NCI-H2107 treated with DMSO at 0.1 percent for 48 hours (cell line): ENCODE data around the gene AMPD2.

Experiments used
- DNase-seq: peaks from one replicate; lab custom pipeline; 2025; ENCODE audit not compliant: unreplicated experiment; lab: John Stamatoyannopoulos, UW

AMPD2 gene

GRCh38 chr1:109616391-109616790 is 3.2 kb upstream of the AMPD2 start:
- DNase-seq, result no peak

DNA sequence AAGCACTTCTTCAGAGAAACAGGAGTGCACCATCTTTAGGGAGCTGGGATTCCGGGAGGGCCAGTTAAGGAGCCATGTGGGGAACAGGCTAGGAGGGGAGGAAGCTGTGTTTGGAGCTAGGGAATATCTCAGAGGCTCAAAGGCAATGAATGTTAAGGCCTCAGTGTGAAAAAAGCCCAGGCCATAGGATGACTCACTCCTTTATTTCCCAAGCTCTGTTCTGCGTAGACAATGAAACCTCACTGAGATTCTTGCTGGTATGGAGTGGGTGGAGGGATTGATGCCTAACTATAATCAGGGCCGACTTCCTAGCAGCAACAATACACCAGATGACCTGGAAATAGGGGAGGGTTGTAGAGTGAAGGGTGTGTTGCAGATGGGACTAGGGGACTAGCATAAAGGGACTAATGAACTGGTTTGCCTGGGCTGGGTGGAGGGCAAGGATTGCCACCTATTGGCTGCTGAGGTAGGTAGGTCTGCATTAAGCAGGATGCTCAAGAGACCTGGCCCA is 2.3 kb upstream of the AMPD2 start:
- DNase-seq, result no peak

GRCh38 chr1:109618661-109619575 is 719 bp upstream of the AMPD2 start:
- DNase-seq, result no peak

DNA sequence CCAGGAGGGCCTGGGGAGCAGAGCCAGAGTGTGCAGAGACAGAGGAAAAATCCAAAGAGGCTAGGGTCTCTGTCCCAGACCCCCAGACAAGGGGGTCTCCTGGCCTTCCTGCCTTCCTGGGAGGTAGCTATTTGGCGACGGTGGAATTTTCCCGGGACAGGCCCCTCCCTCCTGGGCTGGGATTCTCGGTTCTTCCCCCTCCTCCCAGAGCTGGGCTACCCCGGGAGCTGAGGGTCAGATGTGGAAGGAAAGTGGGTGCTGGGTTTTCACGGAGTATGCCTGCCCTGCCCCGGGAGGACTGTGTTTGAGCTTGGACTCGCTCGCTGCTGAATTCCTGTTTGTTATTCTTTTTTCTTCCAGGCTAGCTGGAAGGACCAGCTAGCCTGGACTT is 759 bp downstream of the AMPD2 start:
- no peak for DNase-seq

DNA sequence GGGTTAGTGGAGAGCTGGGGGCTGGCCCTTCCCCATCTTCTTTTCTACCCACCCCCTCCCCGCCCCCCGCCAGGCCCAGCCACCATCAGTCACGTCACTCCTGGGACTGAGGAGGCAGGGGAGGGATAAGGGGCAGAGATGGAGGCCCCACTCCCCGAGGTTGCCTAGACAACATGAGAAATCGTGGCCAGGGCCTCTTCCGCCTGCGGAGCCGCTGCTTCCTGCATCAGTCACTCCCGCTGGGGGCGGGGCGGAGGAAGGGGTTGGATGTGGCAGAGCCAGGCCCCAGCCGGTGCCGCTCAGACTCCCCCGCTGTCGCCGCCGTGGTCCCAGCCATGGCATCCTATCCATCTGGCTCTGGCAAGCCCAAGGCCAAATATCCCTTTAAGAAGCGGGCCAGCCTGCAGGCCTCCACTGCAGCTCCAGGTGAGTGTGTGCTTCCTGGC is 1.2 kb downstream of the AMPD2 start:
- DNase-seq, result peak; percentile 87

DNA sequence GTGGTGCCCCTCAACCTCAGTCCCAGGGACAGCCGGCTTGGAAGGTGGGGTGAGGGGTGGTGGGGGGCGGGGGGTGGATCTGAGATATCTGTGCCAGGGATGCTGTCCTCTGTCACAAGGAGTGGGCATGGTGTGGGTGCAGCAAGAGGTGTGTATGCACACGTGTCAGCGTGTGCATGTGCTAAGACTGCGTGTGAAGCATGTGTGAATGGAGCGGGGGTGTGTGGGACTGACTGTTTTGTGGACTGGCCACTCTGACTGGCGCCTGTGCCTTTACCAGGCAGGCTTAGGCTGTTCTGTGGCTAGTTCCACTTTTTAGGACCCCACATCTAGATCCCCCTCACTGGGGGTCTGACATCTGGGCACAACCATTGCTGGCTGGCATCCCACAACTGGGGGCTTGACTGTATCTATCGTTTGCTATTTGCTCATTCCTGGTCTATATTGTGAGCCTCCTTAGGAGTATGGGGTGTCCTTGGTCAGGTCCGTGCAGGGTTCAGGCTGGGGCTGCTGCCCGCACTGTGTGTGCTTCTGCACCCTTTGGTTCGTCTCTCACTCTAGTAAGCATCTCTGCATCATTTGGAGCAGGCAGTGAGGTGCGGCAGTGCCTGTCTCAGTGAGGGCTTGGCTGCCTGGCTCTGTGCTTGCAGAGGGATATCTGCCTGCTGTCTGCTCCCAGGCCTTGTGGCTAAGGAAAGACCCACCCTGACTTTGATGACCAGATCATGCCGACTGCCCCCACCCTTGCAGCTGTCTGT is 1.9 kb downstream of the AMPD2 start:
- DNase-seq, result no peak

GRCh38 chr1:109622137-109622892 is 2.7 kb downstream of the AMPD2 start:
- DNase-seq, result no peak

DNA sequence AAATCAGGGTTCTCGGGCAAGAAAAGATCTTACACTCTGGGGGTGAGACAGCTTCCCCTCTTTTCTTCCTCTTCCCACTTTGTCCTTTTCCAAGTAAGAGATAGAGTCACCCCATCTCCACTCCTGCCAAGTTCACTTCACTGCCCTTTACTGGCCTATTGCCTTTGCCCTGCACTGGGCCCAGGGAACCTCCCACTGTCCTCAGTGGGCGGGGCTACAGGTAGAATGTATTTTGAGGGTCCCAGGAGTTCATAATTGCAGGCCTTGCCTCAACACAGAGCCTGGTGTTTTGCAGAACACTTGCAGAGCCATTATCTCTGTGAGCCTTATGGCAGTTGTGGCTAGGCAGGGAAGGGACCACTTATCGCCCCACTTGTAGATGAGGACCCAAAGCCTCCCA is 3.3 kb downstream of the AMPD2 start:
- no peak for DNase-seq

DNA sequence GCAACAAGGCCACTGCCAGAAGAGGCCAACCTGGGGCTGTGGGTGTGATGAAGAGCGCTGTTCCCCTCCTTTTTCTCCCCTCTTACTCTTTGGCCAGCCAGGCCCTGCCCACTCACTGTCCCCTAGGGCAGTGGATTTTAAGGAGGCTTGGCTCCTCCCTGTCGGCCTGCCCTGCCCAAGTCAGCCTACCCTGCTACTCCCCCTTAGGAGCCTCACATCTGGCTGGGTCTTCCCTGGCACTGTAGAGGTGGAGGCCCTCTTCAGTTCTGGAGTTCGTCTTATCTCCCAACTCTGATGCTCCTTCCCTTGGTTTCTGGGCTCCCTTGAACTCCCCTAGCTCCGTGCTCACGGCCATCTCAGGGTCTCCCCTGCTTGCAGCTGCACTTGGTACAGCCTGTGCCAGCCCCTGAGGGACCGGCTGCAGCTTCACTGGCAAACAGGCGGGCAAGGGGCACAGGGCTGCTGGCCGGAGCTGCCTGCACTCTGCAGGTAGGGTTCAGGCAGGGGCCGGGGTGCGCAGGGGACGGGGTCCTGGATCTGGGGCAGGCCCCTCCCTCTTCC is 4.0 kb downstream of the AMPD2 start:
- DNase-seq, result no peak

- peak; percentile 84 for DNase-seq
Observed at GRCh38 chr1:109624201-109625010, 4.8 kb downstream of the AMPD2 start.

GRCh38 chr1:109625176-109625575 is 5.5 kb downstream of the AMPD2 start:
- DNase-seq, result no peak

- peak; percentile 24 for DNase-seq
Observed at GRCh38 chr1:109625601-109626560, 6.2 kb downstream of the AMPD2 start.

- no peak for DNase-seq
Observed at GRCh38 chr1:109626682-109627408, 7.2 kb downstream of the AMPD2 start.

DNA sequence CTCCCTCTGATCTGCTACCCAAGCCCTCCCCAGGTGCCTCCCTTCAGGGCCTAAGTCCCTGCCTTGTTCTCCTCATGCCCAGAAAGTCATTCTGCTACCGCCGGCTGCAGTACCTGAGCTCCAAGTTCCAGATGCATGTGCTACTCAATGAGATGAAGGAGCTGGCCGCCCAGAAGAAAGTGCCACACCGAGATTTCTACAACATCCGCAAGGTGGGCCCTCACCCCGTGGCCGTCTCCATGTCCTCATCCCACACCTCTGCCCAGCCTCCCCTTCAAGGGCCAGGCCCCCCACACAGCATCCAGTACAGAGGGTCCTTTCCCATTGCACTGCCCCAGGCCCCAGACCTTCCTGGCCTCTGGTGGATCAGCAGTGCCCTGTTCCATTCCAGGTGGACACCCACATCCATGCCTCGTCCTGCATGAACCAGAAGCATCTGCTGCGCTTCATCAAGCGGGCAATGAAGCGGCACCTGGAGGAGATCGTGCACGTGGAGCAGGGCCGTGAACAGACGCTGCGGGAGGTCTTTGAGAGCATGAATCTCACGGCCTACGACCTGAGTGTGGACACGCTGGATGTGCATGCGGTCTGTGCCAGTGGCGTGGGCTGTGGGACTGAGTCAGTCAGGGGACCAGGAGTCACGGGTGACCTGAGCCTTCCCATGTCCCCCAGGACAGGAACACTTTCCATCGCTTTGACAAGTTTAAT is 8.2 kb downstream of the AMPD2 start:
- DNase-seq, result no peak

GRCh38 chr1:109628540-109629321 is 9.1 kb downstream of the AMPD2 start:
- no peak for DNase-seq

- no peak for DNase-seq
Observed at GRCh38 chr1:109629372-109630030, 9.9 kb downstream of the AMPD2 start.
